Measurements from ENCODE around the gene RNF145. TPM values are rescaled to one million over a fixed set of nuclear protein-coding genes. Genes with fewer than 3 reads are reported as not detected.

RNF145 gene
- total RNA-seq, 4 donors from 2014 or later: 6.7 to 20.8 (median 9.7) TPM

GRCh38 chr5:159223469-159223868 is 14.1 kb upstream of the RNF145 start:
- no peak overlapping the region for H3K4me3 ChIP-seq
- H3K4me1 ChIP-seq: no peaks in the 10 kb centered on the region
- intact Hi-C loops (cut with DNase I; ENCODE audit: low total_unique reads): no loop called here
- no peaks in the 10 kb centered on the region for H3K9me3 ChIP-seq
- in situ Hi-C loops (cut with MboI; ENCODE audit: low sequenced_read_pairs in 4 of 4): no loop called here
- H3K36me3 ChIP-seq: no peaks in the 10 kb centered on the region
- TF ChIP-seq POLR2A (IDR thresholded peaks at IDR 0.05): no peak
- TF ChIP-seq, protein P1, sequence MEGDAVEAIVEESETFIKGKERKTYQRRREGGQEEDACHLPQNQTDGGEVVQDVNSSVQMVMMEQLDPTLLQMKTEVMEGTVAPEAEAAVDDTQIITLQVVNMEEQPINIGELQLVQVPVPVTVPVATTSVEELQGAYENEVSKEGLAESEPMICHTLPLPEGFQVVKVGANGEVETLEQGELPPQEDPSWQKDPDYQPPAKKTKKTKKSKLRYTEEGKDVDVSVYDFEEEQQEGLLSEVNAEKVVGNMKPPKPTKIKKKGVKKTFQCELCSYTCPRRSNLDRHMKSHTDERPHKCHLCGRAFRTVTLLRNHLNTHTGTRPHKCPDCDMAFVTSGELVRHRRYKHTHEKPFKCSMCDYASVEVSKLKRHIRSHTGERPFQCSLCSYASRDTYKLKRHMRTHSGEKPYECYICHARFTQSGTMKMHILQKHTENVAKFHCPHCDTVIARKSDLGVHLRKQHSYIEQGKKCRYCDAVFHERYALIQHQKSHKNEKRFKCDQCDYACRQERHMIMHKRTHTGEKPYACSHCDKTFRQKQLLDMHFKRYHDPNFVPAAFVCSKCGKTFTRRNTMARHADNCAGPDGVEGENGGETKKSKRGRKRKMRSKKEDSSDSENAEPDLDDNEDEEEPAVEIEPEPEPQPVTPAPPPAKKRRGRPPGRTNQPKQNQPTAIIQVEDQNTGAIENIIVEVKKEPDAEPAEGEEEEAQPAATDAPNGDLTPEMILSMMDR (IDR thresholded peaks at IDR 0.05 in 4 of 5, conservative IDR thresholded peaks at IDR 0.05 in 1 of 5): no peak
- H3K27ac ChIP-seq: no peak overlapping the region
- no peaks in the 10 kb centered on the region for H3K27me3 ChIP-seq
- ATAC-seq (no peak), DNase-seq (no peak)

- H3K27me3 ChIP-seq: no peaks in the 10 kb centered on the region
- no peak overlapping the region for H3K27ac ChIP-seq
- TF ChIP-seq, protein P1 (IDR thresholded peaks at IDR 0.05 in 4 of 5, conservative IDR thresholded peaks at IDR 0.05 in 1 of 5): no peak
- no peak for TF ChIP-seq POLR2A (IDR thresholded peaks at IDR 0.05)
- no peak for DNase-seq
- ATAC-seq: no peak
- H3K36me3 ChIP-seq: no peaks in the 10 kb centered on the region
- H3K4me3 ChIP-seq: no peak overlapping the region
- no peaks in the 10 kb centered on the region for H3K9me3 ChIP-seq
- in situ Hi-C loops (cut with MboI; ENCODE audit: low sequenced_read_pairs in 4 of 4) (no loop called here), intact Hi-C loops (cut with DNase I; ENCODE audit: low total_unique reads) (no loop called here)
- no peaks in the 10 kb centered on the region for H3K4me1 ChIP-seq
Measured at GRCh38 chr5:159220206-159220605, 10.9 kb upstream of the RNF145 start.

- H3K4me3 ChIP-seq: no peak overlapping the region
- no peaks in the 10 kb centered on the region for H3K9me3 ChIP-seq
- no peak for ATAC-seq
- TF ChIP-seq, protein P1 (IDR thresholded peaks at IDR 0.05 in 4 of 5, conservative IDR thresholded peaks at IDR 0.05 in 1 of 5): no peak
- TF ChIP-seq POLR2A (IDR thresholded peaks at IDR 0.05): no peak
- no peak for DNase-seq
- H3K27me3 ChIP-seq: no peaks in the 10 kb centered on the region
- intact Hi-C loops (cut with DNase I; ENCODE audit: low total_unique reads) (no loop called here), in situ Hi-C loops (cut with MboI; ENCODE audit: low sequenced_read_pairs in 4 of 4) (no loop called here)
- H3K4me1 ChIP-seq: no peaks in the 10 kb centered on the region
- no peak overlapping the region for H3K27ac ChIP-seq
- H3K36me3 ChIP-seq: no peaks in the 10 kb centered on the region
Measured at GRCh38 chr5:159218595-159219023, 9.3 kb upstream of the RNF145 start.

- in situ Hi-C loops (cut with MboI; ENCODE audit: low sequenced_read_pairs in 4 of 4) (no loop called here), intact Hi-C loops (cut with DNase I; ENCODE audit: low total_unique reads) (no loop called here)
- Histone ChIP-seq H3K4me1 (no peaks in the 10 kb centered on the region), H3K27me3 (no peaks in the 10 kb centered on the region), H3K4me3 (no peak overlapping the region), H3K9me3 (no peaks in the 10 kb centered on the region), H3K36me3 (no peaks in the 10 kb centered on the region), H3K27ac (no peak overlapping the region)
- DNase-seq (no peak), ATAC-seq (no peak)
- TF ChIP-seq POLR2A (IDR thresholded peaks at IDR 0.05): no peak
- TF ChIP-seq, protein P1 (IDR thresholded peaks at IDR 0.05 in 4 of 5, conservative IDR thresholded peaks at IDR 0.05 in 1 of 5): no peak
Measured at GRCh38 chr5:159217236-159217635, 7.9 kb upstream of the RNF145 start.

DNA sequence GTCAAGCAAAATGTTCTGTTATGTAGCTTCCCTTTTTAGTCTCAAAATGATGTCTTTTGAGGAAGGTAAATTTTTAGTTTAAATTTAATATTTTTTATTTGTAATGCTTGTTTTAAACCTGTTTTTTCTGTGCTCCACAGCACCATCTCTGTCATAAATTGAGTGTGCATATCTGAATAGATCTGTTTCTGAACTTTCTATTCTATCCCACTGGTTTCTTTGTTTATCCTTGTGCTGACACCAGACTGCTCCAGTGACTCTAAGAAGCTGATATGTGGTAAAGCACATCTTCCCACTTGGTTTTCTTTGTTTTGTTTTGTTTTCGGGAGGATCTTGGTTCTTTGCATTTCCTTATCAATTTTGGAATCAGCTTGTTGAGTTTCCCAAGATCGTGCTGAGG is 7.1 kb upstream of the RNF145 start:
- ATAC-seq (no peak), DNase-seq (no peak)
- Histone ChIP-seq H3K27me3 (no peaks in the 10 kb centered on the region), H3K4me3 (no peak overlapping the region), H3K9me3 (no peaks in the 10 kb centered on the region), H3K36me3 (no peaks in the 10 kb centered on the region), H3K4me1 (no peaks in the 10 kb centered on the region), H3K27ac (no peak overlapping the region)
- TF ChIP-seq, protein P1 (IDR thresholded peaks at IDR 0.05 in 4 of 5, conservative IDR thresholded peaks at IDR 0.05 in 1 of 5): no peak
- TF ChIP-seq POLR2A (IDR thresholded peaks at IDR 0.05): no peak
- intact Hi-C loops (cut with DNase I; ENCODE audit: low total_unique reads) (no loop called here), in situ Hi-C loops (cut with MboI; ENCODE audit: low sequenced_read_pairs in 4 of 4) (no loop called here)
